HEK293T (cell line): ENCODE results near the gene NAP1L4.

Source experiments
- ARNT ChIP-seq: fragments of 450-650 bp; IDR thresholded peaks from 2 replicates; pipeline ENCODE4 v1.6.1; 2017; ENCODE audit warnings: mild to moderate bottlenecking
- BHLHE40 ChIP-seq: fragments of 450-650 bp; IDR thresholded peaks from 2 replicates; pipeline ENCODE4 v1.6.1; 2016; ENCODE audit warnings: mild to moderate bottlenecking, moderate library complexity, borderline replicate concordance
- CTBP1 ChIP-seq: fragments of 450-650 bp; IDR thresholded peaks from 2 replicates; pipeline ENCODE4 v1.6.1; 2016; ENCODE audit warnings: borderline replicate concordance
- ELF4 ChIP-seq: fragments of 450-650 bp; IDR thresholded peaks from 2 replicates; pipeline ENCODE4 v1.6.1; 2017; ENCODE audit warnings: antibody characterized with exemption
- FOXA1 ChIP-seq: fragments of 450-650 bp; IDR thresholded peaks from 2 replicates; pipeline ENCODE4 v1.6.1; 2016; ENCODE audit warnings: mild to moderate bottlenecking
- FOXK2 ChIP-seq: fragments of 450-650 bp; IDR thresholded peaks from 2 replicates; pipeline ENCODE4 v1.6.1; 2016; ENCODE audit warnings: mild to moderate bottlenecking
- HDGF ChIP-seq: fragments of 450-650 bp; IDR thresholded peaks from 2 replicates; pipeline ENCODE4 v1.6.1; 2017; ENCODE audit warnings: antibody characterized with exemption, borderline replicate concordance
- LEF1 ChIP-seq: fragments of 450-650 bp; IDR thresholded peaks from 2 replicates; pipeline ENCODE4 v1.6.1; 2017; ENCODE audit warnings: mild to moderate bottlenecking, borderline replicate concordance
- PKNOX1 ChIP-seq: fragments of 450-650 bp; IDR thresholded peaks from 2 replicates; pipeline ENCODE4 v1.6.1; 2016
- SP1 ChIP-seq: fragments of 450-650 bp; IDR thresholded peaks from 2 replicates; pipeline ENCODE4 v1.6.1; 2017
- ZNF384 ChIP-seq: fragments of 450-650 bp; IDR thresholded peaks from 2 replicates; pipeline ENCODE4 v1.6.1; 2016

GRCh38 chr11:2916892-2917645 is 75.1 kb downstream of the NAP1L4 start:
- TF ChIP-seq HDGF (no peak), CTBP1 (no peak), PKNOX1 (no peak), SP1 (no peak), LEF1 (no peak), FOXA1 (no peak), ELF4 (no peak), BHLHE40 (no peak), FOXK2 (no peak), ARNT (no peak), ZNF384 (no peak)
